Measurements from ENCODE around the gene ACAT1. TPM values are rescaled to one million over a fixed set of nuclear protein-coding genes. Genes with fewer than 3 reads are reported as not detected.
"Not testable (repeated sequence)": the region's sequence is repeated elsewhere in the genome, so short reads cannot be mapped to it uniquely, and the experiment has no call there.

Gene ACAT1
- total and polyA plus RNA-seq, 4 donors = 47.6 to 88.0 (median 52.7) TPM

- no peak for DNase-seq
- WGBS, 2 donors = 91 to 94% methylated on average over 5 of the region's 5 CpGs
Measured at GRCh38 chr11:108125096-108125495, 3.7 kb downstream of the ACAT1 start.

GRCh38 chr11:108128772-108129171, 7.4 kb downstream of the ACAT1 start:
- no peak overlapping the region for H3K4me3 ChIP-seq
- 95 to 100% methylated on average over 2 of the region's 2 CpGs for WGBS, 2 donors
- H3K27ac ChIP-seq (ENCODE audit: low read depth in 1 of 2, low read length in 1 of 2) = no peak overlapping the region
- no peak for TF ChIP-seq CTCF (IDR thresholded peaks at IDR 0.05; ENCODE audit: control extremely low read depth, extremely low read depth)
- no peaks in the 10 kb centered on the region for H3K27me3 ChIP-seq (ENCODE audit: control insufficient read depth in 3 of 3, insufficient read depth in 3 of 3, low read length in 2 of 3)
- H3K9ac ChIP-seq (ENCODE audit: insufficient read depth in 1 of 2, low read length in 2 of 2) = no peak overlapping the region
- H3K4me1 ChIP-seq (ENCODE audit: control insufficient read depth in 5 of 5, insufficient read depth in 5 of 5, low read length in 5 of 5) = peaks cover 0 to 23% (median 0%) of the 10 kb centered on the region in 5 donors
- H3K9me3 ChIP-seq (ENCODE audit: control insufficient read depth in 4 of 4, insufficient read depth in 3 of 4, low read length in 3 of 4) = no peaks in the 10 kb centered on the region
- H3K36me3 ChIP-seq (ENCODE audit: control insufficient read depth in 4 of 4, insufficient read depth in 4 of 4, low read length in 4 of 4) = peaks cover 0 to 9% (median 3%) of the 10 kb centered on the region in 4 donors
- ATAC-seq (ENCODE audit: insufficient read depth, low FRiP score) (no peak), DNase-seq (no peak)

More at GRCh38 chr11:108125096-108125495, 3.7 kb downstream of the ACAT1 start:
- Histone ChIP-seq H3K4me3 (no peak overlapping the region), H3K4me1 (ENCODE audit: control insufficient read depth in 5 of 5, insufficient read depth in 5 of 5, low read length in 5 of 5) (peaks cover 6 to 28% (median 8%) of the 10 kb centered on the region in 5 donors), H3K9ac (ENCODE audit: insufficient read depth in 1 of 2, low read length in 2 of 2) (no peak overlapping the region), H3K27me3 (ENCODE audit: control insufficient read depth in 3 of 3, insufficient read depth in 3 of 3, low read length in 2 of 3) (no peaks in the 10 kb centered on the region), H3K36me3 (ENCODE audit: control insufficient read depth in 4 of 4, insufficient read depth in 4 of 4, low read length in 4 of 4) (peaks cover 0 to 3% (median 1%) of the 10 kb centered on the region in 4 donors), H3K27ac (ENCODE audit: low read depth in 1 of 2, low read length in 1 of 2) (no peak overlapping the region), H3K9me3 (ENCODE audit: control insufficient read depth in 4 of 4, insufficient read depth in 3 of 4, low read length in 3 of 4) (no peaks in the 10 kb centered on the region)
- no peak for TF ChIP-seq CTCF (IDR thresholded peaks at IDR 0.05; ENCODE audit: control extremely low read depth, extremely low read depth)
- no peak for ATAC-seq (ENCODE audit: insufficient read depth, low FRiP score)

DNA sequence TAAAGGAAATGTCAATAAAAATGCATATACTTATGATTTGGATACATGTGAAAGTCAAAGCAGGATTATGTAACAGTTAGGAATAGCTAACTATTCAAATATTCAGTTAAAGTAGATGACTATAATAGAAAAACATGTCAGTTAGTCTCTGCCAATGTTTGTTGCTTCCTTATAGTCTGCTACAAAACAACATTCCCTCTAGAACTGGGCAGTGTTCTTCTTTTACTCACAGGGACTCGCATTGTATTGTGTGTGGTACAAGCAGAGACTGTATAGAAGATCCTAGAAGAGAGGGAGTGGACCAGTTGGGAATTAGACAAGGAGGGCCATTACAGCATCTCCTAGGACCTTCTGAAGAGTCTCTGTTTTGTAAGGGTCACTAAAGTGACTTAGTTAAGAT, 10.6 kb downstream of the ACAT1 start:
- Histone ChIP-seq H3K27me3 (ENCODE audit: control insufficient read depth in 3 of 3, insufficient read depth in 3 of 3, low read length in 2 of 3) (no peaks in the 10 kb centered on the region), H3K36me3 (ENCODE audit: control insufficient read depth in 4 of 4, insufficient read depth in 4 of 4, low read length in 4 of 4) (peaks cover 0 to 10% (median 7%) of the 10 kb centered on the region in 4 donors), H3K9me3 (ENCODE audit: control insufficient read depth in 4 of 4, insufficient read depth in 3 of 4, low read length in 3 of 4) (no peaks in the 10 kb centered on the region), H3K27ac (ENCODE audit: low read depth in 1 of 2, low read length in 1 of 2) (no peak overlapping the region), H3K4me1 (ENCODE audit: control insufficient read depth in 5 of 5, insufficient read depth in 5 of 5, low read length in 5 of 5) (peaks cover 0 to 8% (median 0%) of the 10 kb centered on the region in 5 donors), H3K4me3 (no peak overlapping the region), H3K9ac (ENCODE audit: insufficient read depth in 1 of 2, low read length in 2 of 2) (no peak overlapping the region)
- TF ChIP-seq CTCF (IDR thresholded peaks at IDR 0.05; ENCODE audit: control extremely low read depth, extremely low read depth) = no peak
- 89 to 96% methylated on average over 1 of the region's 1 CpG for WGBS, 2 donors
- ATAC-seq (ENCODE audit: insufficient read depth, low FRiP score) (no peak), DNase-seq (no peak)

GRCh38 chr11:108132993-108133538, 11.7 kb downstream of the ACAT1 start:
- peaks cover 4 to 10% (median 6%) of the 10 kb centered on the region in 4 donors for H3K36me3 ChIP-seq (ENCODE audit: control insufficient read depth in 4 of 4, insufficient read depth in 4 of 4, low read length in 4 of 4)
- not testable (repeated sequence) for H3K4me3 ChIP-seq; DNase-seq; ATAC-seq (ENCODE audit: insufficient read depth, low FRiP score); H3K9me3 ChIP-seq (ENCODE audit: control insufficient read depth in 4 of 4, insufficient read depth in 3 of 4, low read length in 3 of 4); H3K27ac ChIP-seq (ENCODE audit: low read depth in 1 of 2, low read length in 1 of 2); H3K4me1 ChIP-seq (ENCODE audit: control insufficient read depth in 5 of 5, insufficient read depth in 5 of 5, low read length in 5 of 5); H3K27me3 ChIP-seq (ENCODE audit: control insufficient read depth in 3 of 3, insufficient read depth in 3 of 3, low read length in 2 of 3); H3K9ac ChIP-seq (ENCODE audit: insufficient read depth in 1 of 2, low read length in 2 of 2)
- 88 to 97% methylated on average over 2 of the region's 2 CpGs for WGBS, 2 donors
